ENCODE results near the gene IGHMBP2.

The IGHMBP2 gene

DNA sequence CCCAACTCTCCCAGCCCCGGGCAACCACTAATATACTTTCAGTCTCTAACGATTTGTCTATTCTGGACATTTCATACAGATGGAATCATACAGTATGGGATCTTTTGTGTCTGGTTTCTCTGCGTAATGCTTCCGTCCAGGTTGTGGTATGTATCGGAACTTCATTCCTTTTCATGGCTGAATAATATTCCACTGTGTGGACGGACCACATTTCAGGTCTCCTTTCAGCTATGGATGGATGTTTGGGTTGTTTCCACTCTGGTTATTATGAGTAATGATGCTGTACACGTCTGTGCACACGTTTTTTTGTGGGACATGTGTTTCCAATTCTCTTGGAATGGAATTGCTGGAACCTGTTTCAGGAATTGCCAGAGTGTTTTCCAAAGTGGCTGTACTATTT is 44.6 kb upstream of the IGHMBP2 start:
- peaks cover 14 to 15% of the 10 kb centered on the region in 2 experiments for H3K4me1 ChIP-seq (ENCODE audit: control insufficient read depth in 1 of 2, insufficient read depth in 1 of 2, low read depth in 1 of 2, low read length in 1 of 2)
- H3K27ac ChIP-seq, result no peak overlapping the region
- H3K9me3 ChIP-seq, result no peaks in the 10 kb centered on the region
- TF ChIP-seq, protein P1, sequence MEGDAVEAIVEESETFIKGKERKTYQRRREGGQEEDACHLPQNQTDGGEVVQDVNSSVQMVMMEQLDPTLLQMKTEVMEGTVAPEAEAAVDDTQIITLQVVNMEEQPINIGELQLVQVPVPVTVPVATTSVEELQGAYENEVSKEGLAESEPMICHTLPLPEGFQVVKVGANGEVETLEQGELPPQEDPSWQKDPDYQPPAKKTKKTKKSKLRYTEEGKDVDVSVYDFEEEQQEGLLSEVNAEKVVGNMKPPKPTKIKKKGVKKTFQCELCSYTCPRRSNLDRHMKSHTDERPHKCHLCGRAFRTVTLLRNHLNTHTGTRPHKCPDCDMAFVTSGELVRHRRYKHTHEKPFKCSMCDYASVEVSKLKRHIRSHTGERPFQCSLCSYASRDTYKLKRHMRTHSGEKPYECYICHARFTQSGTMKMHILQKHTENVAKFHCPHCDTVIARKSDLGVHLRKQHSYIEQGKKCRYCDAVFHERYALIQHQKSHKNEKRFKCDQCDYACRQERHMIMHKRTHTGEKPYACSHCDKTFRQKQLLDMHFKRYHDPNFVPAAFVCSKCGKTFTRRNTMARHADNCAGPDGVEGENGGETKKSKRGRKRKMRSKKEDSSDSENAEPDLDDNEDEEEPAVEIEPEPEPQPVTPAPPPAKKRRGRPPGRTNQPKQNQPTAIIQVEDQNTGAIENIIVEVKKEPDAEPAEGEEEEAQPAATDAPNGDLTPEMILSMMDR (IDR thresholded peaks at IDR 0.05), result no peak
- peaks cover 13% of the 10 kb centered on the region for H3K27me3 ChIP-seq
- H3K36me3 ChIP-seq, result no peaks in the 10 kb centered on the region
- no peak overlapping the region for H3K4me3 ChIP-seq (ENCODE audit: low read depth in 1 of 2, low read length in 1 of 2)

DNA sequence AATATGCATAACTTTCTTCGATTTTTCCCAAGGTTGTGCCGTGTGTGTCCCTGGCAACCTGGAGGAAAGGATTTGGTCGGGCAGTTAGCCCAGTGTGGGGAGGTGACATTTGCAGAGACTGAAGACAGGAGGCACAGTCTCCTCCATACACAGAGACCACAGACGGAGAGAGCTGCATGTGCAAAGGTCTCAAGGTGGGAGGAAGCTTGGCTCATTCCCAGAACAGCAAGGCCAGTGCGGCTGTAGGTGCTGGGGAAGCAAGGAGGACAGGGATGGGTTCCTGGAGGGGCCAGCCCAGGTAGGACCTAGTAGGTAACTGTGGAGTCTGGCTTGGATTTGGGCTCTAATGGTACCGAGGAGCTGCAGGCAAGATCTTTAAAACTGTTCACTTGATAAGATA is 41.3 kb upstream of the IGHMBP2 start:
- TF ChIP-seq, protein P1 (IDR thresholded peaks at IDR 0.05), result no peak
- no peaks in the 10 kb centered on the region for H3K9me3 ChIP-seq
- no peak overlapping the region for H3K4me3 ChIP-seq (ENCODE audit: low read depth in 1 of 2, low read length in 1 of 2)
- no peak overlapping the region for H3K27ac ChIP-seq
- no peaks in the 10 kb centered on the region for H3K4me1 ChIP-seq (ENCODE audit: control insufficient read depth in 1 of 2, insufficient read depth in 1 of 2, low read depth in 1 of 2, low read length in 1 of 2)
- H3K27me3 ChIP-seq, result no peaks in the 10 kb centered on the region
- no peaks in the 10 kb centered on the region for H3K36me3 ChIP-seq

DNA sequence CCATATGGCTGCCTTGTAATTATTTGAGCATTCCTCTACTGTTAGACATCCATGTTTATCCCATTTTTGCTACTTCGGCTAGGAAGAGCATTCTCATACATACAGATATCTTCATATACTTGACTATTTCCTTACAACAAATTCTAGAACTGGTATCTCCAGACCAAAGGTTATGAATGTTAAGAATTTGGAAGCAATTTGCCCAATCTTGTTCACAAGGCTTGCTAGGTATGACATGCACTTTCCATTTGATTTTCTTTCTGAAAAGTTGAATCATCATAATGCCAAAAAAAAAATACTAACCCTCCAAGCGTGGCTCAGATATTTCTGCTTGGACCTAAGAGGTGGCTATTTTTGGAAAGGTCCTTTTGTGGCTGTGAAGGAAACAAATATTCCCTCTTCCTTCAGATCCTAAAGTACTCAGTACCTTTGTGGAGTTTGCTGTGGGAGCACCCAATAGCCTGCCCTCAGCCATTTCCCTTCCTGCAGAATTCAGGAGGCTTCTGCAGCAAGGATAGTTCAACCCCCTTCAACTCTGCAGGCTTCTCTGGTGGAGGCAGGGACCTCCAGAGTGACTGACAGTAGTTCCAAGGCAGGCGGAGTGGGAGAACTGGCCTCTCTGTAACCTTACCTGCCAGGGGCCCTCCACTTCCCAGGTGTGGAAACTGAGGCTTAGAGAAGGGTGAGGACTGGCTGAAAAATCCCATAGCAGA is 40.0 kb upstream of the IGHMBP2 start:
- Histone ChIP-seq H3K27ac (no peak overlapping the region), H3K36me3 (no peaks in the 10 kb centered on the region), H3K9me3 (no peaks in the 10 kb centered on the region), H3K4me3 (ENCODE audit: low read depth in 1 of 2, low read length in 1 of 2) (no peak overlapping the region), H3K27me3 (no peaks in the 10 kb centered on the region), H3K4me1 (ENCODE audit: control insufficient read depth in 1 of 2, insufficient read depth in 1 of 2, low read depth in 1 of 2, low read length in 1 of 2) (no peaks in the 10 kb centered on the region)
- TF ChIP-seq, protein P1 (IDR thresholded peaks at IDR 0.05), result no peak

DNA sequence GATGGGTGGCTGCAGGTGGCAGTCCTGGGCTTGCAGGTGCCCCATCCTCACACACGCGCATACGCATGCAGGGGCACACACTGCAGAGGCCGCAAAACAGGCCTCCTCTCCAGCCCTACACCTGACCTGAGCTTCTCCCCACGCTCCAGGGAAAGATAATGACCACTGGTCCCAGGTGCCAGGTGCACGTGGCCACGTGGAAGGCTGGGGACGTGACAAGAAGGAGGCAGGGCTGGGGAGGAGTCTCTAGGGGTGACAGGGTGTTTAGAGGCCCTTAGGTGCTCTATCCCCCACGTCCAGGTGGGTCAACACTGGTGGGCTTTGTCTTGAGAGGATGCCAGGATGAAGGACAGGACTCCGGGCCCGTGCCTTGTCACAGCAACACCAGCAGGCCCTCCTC is 38.5 kb upstream of the IGHMBP2 start:
- peaks cover 0 to 9% of the 10 kb centered on the region in 2 experiments for H3K4me1 ChIP-seq (ENCODE audit: control insufficient read depth in 1 of 2, insufficient read depth in 1 of 2, low read depth in 1 of 2, low read length in 1 of 2)
- no peak overlapping the region for H3K27ac ChIP-seq
- H3K9me3 ChIP-seq, result no peaks in the 10 kb centered on the region
- no peaks in the 10 kb centered on the region for H3K36me3 ChIP-seq
- H3K4me3 ChIP-seq (ENCODE audit: low read depth in 1 of 2, low read length in 1 of 2), result no peak overlapping the region
- H3K27me3 ChIP-seq, result no peaks in the 10 kb centered on the region
- TF ChIP-seq, protein P1 (IDR thresholded peaks at IDR 0.05), result no peak

DNA sequence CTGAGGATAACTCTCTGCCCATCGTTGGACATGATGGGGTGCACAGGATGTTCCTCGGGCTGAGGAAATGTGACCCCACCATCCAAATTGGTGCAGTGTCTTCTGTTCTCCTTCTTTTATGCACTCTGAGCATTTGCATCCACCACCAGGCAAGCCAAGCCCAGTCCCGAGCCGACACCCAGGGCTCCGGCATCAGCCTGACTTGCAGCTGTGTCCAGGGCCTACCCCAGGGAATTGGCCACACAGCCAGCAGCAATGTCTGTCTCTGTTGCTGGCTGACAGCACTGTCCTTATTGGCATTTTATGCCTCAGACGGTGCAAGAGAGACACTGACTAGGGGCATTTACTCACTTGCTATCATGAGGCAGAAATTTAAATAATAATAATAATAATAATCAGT is 36.6 kb upstream of the IGHMBP2 start:
- no peak overlapping the region for H3K27ac ChIP-seq
- H3K36me3 ChIP-seq, result no peaks in the 10 kb centered on the region
- peaks cover 3% of the 10 kb centered on the region for H3K27me3 ChIP-seq
- H3K4me3 ChIP-seq (ENCODE audit: low read depth in 1 of 2, low read length in 1 of 2), result no peak overlapping the region
- TF ChIP-seq, protein P1 (IDR thresholded peaks at IDR 0.05), result no peak
- no peaks in the 10 kb centered on the region for H3K9me3 ChIP-seq
- H3K4me1 ChIP-seq (ENCODE audit: control insufficient read depth in 1 of 2, insufficient read depth in 1 of 2, low read depth in 1 of 2, low read length in 1 of 2), result peaks cover 6 to 16% of the 10 kb centered on the region in 2 experiments

All from neutrophil (primary cell).